NCI-H1694 treated with DMSO at 0.1 percent for 48 hours (cell line): ENCODE results near the gene EPHA1.

ENCODE experiments used
- DNase-seq: peaks from one replicate; lab custom pipeline; 2025; lab: John Stamatoyannopoulos, UW

The EPHA1 gene

GRCh38 chr7:143351060-143351459 is 57.6 kb downstream of the EPHA1 start:
- DNase-seq, result no peak

- no peak for DNase-seq
Measured at GRCh38 chr7:143347950-143348349, 60.7 kb downstream of the EPHA1 start.

- no peak for DNase-seq
Measured at GRCh38 chr7:143346018-143346417, 62.6 kb downstream of the EPHA1 start.

- DNase-seq, result peak; percentile 16
Measured at GRCh38 chr7:143345428-143345900, 63.2 kb downstream of the EPHA1 start.

GRCh38 chr7:143343596-143343995 is 65.1 kb downstream of the EPHA1 start:
- no peak for DNase-seq

GRCh38 chr7:143341842-143342241 is 66.8 kb downstream of the EPHA1 start:
- no peak for DNase-seq
